ENCODE measurements around the gene CCDC87. TPM values are rescaled to one million over a fixed set of nuclear protein-coding genes. Genes with fewer than 3 reads are reported as not detected.

The CCDC87 gene
- total and polyA plus RNA-seq, 2 experiments from 2014 or later: 0.53 TPM; not detected in 1

DNA sequence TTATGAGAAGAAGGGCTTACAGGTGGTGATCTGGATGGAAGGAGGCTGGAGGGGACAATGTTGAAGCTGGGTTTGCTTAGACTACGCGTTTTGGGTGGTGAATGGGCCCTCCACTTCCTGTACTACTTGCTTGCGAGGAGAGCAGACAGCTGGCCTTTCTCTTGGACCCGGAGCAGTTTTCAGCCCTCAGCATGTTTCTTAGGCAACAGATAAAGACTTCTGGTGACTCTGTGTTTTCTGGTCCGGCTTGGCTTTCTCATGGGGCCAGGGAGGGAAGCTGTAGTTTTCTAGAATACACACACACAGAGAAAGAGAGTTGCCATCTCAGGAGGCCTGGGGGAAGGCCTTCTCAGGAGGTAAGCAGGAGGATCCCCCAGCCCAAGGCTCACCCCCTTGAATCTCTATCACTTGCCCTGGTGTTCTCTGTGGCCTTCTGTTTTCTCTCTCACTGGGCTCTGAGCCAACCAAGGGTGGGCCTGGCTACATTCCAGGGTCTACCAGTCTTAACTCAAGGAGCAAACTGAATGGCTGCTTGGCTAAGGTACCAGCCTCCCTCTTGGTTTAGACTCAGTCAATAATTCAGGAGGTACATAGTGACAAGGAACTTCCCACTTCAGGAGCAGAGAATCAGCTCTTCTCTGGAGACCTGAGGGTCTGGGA, 2.5 kb upstream of the CCDC87 start:
- peaks cover 36% of the 10 kb centered on the region for H3K79me2 ChIP-seq

DNA sequence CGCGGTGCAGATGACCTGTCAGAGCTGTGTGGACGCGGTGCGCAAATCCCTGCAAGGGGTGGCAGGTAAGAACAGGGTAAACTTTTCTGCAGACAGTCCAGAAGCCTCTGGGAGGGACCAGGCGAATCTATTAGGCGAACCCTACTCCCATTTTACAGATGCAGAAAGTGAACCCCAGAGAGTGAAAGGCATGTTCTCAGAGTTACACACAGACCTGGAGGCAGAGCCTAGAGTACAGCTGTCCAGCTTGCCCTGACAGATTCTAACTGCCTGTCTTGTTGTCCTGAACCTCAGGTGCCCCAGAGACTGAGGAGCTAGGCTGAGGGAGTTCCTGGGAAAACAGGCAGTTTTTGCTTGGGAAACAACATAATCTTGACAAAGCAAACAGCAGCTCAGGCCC, 787 bp upstream of the CCDC87 start:
- WGBS (ENCODE audit: low lambda C conversion rate, missing lambda C conversion rate): 95% methylated on average over 7 of the region's 7 CpGs
- no peak for DNase-seq (ENCODE audit: low spot score)
- TF ChIP-seq, protein P1, sequence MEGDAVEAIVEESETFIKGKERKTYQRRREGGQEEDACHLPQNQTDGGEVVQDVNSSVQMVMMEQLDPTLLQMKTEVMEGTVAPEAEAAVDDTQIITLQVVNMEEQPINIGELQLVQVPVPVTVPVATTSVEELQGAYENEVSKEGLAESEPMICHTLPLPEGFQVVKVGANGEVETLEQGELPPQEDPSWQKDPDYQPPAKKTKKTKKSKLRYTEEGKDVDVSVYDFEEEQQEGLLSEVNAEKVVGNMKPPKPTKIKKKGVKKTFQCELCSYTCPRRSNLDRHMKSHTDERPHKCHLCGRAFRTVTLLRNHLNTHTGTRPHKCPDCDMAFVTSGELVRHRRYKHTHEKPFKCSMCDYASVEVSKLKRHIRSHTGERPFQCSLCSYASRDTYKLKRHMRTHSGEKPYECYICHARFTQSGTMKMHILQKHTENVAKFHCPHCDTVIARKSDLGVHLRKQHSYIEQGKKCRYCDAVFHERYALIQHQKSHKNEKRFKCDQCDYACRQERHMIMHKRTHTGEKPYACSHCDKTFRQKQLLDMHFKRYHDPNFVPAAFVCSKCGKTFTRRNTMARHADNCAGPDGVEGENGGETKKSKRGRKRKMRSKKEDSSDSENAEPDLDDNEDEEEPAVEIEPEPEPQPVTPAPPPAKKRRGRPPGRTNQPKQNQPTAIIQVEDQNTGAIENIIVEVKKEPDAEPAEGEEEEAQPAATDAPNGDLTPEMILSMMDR (IDR thresholded peaks at IDR 0.05; ENCODE audit: poor library complexity): no peak
- TF ChIP-seq EZH2 (IDR thresholded peaks at IDR 0.05; ENCODE audit: borderline replicate concordance) (no peak), EZH2phosphoT487 (IDR thresholded peaks at IDR 0.05; ENCODE audit: low read depth, severe bottlenecking, unreplicated experiment) (no peak)
- Histone ChIP-seq H3K4me2 (peak overlapping the region; percentile 91), H3K36me3 (replicated peaks; ENCODE audit: insufficient read depth, low read depth) (no peaks in the 10 kb centered on the region), H4K20me1 (ENCODE audit: insufficient read depth, poor library complexity, severe bottlenecking) (no peaks in the 10 kb centered on the region), H3K27ac (peak overlapping the region; percentile 84), H3K79me2 (peaks cover 36% of the 10 kb centered on the region), H3K4me3 (peak overlapping the region; percentile 69), H3K9me2 (replicated peaks; ENCODE audit: insufficient read depth) (no peaks in the 10 kb centered on the region), H3K4me1 (ENCODE audit: insufficient read depth) (peaks cover 15% of the 10 kb centered on the region), H3K9me3 (ENCODE audit: low read depth) (no peaks in the 10 kb centered on the region), H3K27me3 (no peaks in the 10 kb centered on the region), H2AFZ (peak overlapping the region; percentile 91)

More for the DNA sequence above, 2.5 kb upstream of the CCDC87 start:
- WGBS (ENCODE audit: low lambda C conversion rate, missing lambda C conversion rate): 52% methylated on average over 5 of the region's 5 CpGs
- Histone ChIP-seq H3K9me2 (replicated peaks; ENCODE audit: insufficient read depth) (no peaks in the 10 kb centered on the region), H3K4me1 (ENCODE audit: insufficient read depth) (peaks cover 18% of the 10 kb centered on the region), H3K9me3 (ENCODE audit: low read depth) (no peaks in the 10 kb centered on the region), H3K4me2 (peak overlapping the region; percentile 91), H4K20me1 (ENCODE audit: insufficient read depth, poor library complexity, severe bottlenecking) (no peaks in the 10 kb centered on the region), H2AFZ (no peak overlapping the region), H3K4me3 (no peak overlapping the region), H3K27ac (peak overlapping the region; percentile 83), H3K36me3 (replicated peaks; ENCODE audit: insufficient read depth, low read depth) (no peaks in the 10 kb centered on the region), H3K27me3 (no peaks in the 10 kb centered on the region)
- peak; percentile 38 for DNase-seq (ENCODE audit: low spot score)
- TF ChIP-seq, protein P1 (IDR thresholded peaks at IDR 0.05; ENCODE audit: poor library complexity): no peak
- TF ChIP-seq EZH2phosphoT487 (IDR thresholded peaks at IDR 0.05; ENCODE audit: low read depth, severe bottlenecking, unreplicated experiment): no peak
- TF ChIP-seq EZH2 (IDR thresholded peaks at IDR 0.05; ENCODE audit: borderline replicate concordance): no peak

DNA sequence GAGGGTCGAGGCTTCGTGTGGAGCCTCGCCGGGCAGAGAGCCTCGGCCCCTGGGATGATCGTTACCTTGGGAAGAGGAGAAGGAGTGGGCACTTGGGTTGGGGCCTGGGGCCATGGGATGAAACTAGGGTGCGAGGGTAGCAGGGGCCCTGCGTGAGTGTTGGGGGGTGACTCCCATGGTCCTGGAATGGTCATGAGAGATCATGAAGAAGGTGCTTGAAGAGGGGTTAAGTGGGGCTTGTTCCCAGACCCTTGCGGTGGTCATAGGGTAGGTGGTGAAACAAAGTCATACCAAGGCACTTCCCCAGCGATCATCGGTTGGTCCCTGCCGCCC, 406 bp upstream of the CCDC87 start:
- Histone ChIP-seq H3K9me3 (ENCODE audit: low read depth) (no peaks in the 10 kb centered on the region), H3K36me3 (replicated peaks; ENCODE audit: insufficient read depth, low read depth) (no peaks in the 10 kb centered on the region), H3K9me2 (replicated peaks; ENCODE audit: insufficient read depth) (no peaks in the 10 kb centered on the region), H3K4me3 (peak overlapping the region; percentile 69), H4K20me1 (ENCODE audit: insufficient read depth, poor library complexity, severe bottlenecking) (no peaks in the 10 kb centered on the region), H3K27me3 (no peaks in the 10 kb centered on the region), H3K79me2 (peaks cover 36% of the 10 kb centered on the region), H3K4me2 (peak overlapping the region; percentile 91), H3K27ac (peak overlapping the region; percentile 84), H2AFZ (peak overlapping the region; percentile 91), H3K4me1 (ENCODE audit: insufficient read depth) (peaks cover 15% of the 10 kb centered on the region)
- no peak for TF ChIP-seq EZH2phosphoT487 (IDR thresholded peaks at IDR 0.05; ENCODE audit: low read depth, severe bottlenecking, unreplicated experiment)
- no peak for TF ChIP-seq EZH2 (IDR thresholded peaks at IDR 0.05; ENCODE audit: borderline replicate concordance)
- TF ChIP-seq, protein P1 (IDR thresholded peaks at IDR 0.05; ENCODE audit: poor library complexity): no peak
- 41% methylated on average over 11 of the region's 12 CpGs for WGBS (ENCODE audit: low lambda C conversion rate, missing lambda C conversion rate)
- no peak for DNase-seq (ENCODE audit: low spot score)

All from hepatocyte (in vitro differentiated cells).